B cell (primary cell): Measurements from ENCODE around the gene MED31. TPM values are rescaled to one million over a fixed set of nuclear protein-coding genes. Genes with fewer than 3 reads are reported as not detected.

Experiments
- ATAC-seq: fragments of 200-7000 bp; cut with Tn5 transposase; one replicate; pipeline ENCODE4 v1.10.0; 2021; ENCODE audit warnings: low read depth, mild to moderate bottlenecking, moderate number of reproducible peaks, moderate library complexity
- CTCF ChIA-PET: fragments of 350-600 bp; sonication (Branson Sonifier 250); formaldehyde crosslinking; loops from one replicate; lab custom pipeline; 2021; ENCODE audit warnings: antibody characterized with exemption, inconsistent platforms; lab: Charles Lee
- POLR2A ChIA-PET: fragments of 350-600 bp; sonication (Branson Sonifier 250); formaldehyde crosslinking; loops from one replicate; lab custom pipeline; 2021; ENCODE audit warnings: antibody characterized with exemption; lab: Charles Lee
- DNase-seq: peaks from one replicate; pipeline ENCODE4 v3.0.0; 2013
- H2AFZ ChIP-seq: 2 replicates; pipeline ENCODE4 v1.6.1; 2012; ENCODE audit warnings: mild to moderate bottlenecking, low read depth, low read length; ENCODE audit not compliant: insufficient read depth, poor library complexity, severe bottlenecking
- H3K27ac ChIP-seq, 2 donors: 1 replicate in 1 of 2; 2 replicates in 1 of 2; pipeline ENCODE4 v1.5.1; 2012 to 2013; ENCODE audit warnings: low read length in 2 of 2, mild to moderate bottlenecking in 2 of 2, moderate library complexity in 1 of 2
- H3K27me3 ChIP-seq, 4 experiments: fragments of 200-600 bp in 1 of 4; sonication (generic) in 1 of 4; replicated peaks in 1 of 4; 1 replicate in 2 of 4; 2 replicates in 2 of 4; pipeline versions ENCODE4 v1.6.1 to v1.7.0; 2013 to 2016; ENCODE audit warnings: low read length in 3 of 4, mild to moderate bottlenecking in 2 of 4, mixed read lengths in 1 of 4, moderate library complexity in 1 of 4; ENCODE audit not compliant: insufficient read depth in 4 of 4, control insufficient read depth in 3 of 4; ENCODE audit errors: control extremely low read depth in 1 of 4
- H3K36me3 ChIP-seq, 2 experiments: replicated peaks in 1 of 2; 1 replicate in 1 of 2; 2 replicates in 1 of 2; pipeline versions ENCODE4 v1.6.1 to v1.7.1; 2013; ENCODE audit warnings: low read length in 1 of 2; ENCODE audit not compliant: insufficient read depth in 2 of 2, control insufficient read depth in 1 of 2; ENCODE audit errors: control extremely low read depth in 1 of 2, extremely low read depth in 1 of 2
- H3K4me1 ChIP-seq, 2 donors: fragments of 200-600 bp in 1 of 2; sonication (generic) in 1 of 2; 1 replicate in 1 of 2; 2 replicates in 1 of 2; pipeline versions ENCODE4 v1.5.1 to v1.6.1; 2013 to 2017; ENCODE audit warnings: low read length in 2 of 2; ENCODE audit not compliant: control insufficient read depth in 2 of 2, insufficient read depth in 2 of 2
- H3K4me2 ChIP-seq: replicated peaks from 2 replicates; pipeline ENCODE3; 2012; ENCODE audit warnings: mild to moderate bottlenecking, low read depth, low read length; ENCODE audit not compliant: poor library complexity, severe bottlenecking
- H3K4me3 ChIP-seq, 5 experiments: fragments of 200-600 bp in 1 of 5; sonication (generic) in 1 of 5; 1 replicate in 3 of 5; 2 replicates in 2 of 5; pipeline versions ENCODE4 v1.5.1 to v1.7.0; 2011 to 2016; ENCODE audit warnings: low read length in 4 of 5, mild to moderate bottlenecking in 4 of 5, low read depth in 2 of 5, control low read depth in 1 of 5, moderate library complexity in 1 of 5; ENCODE audit not compliant: insufficient read depth in 1 of 5; ENCODE audit errors: control extremely low read depth in 1 of 5, extremely low read depth in 1 of 5
- H3K79me2 ChIP-seq: fragments of 200-600 bp; sonication (generic); one replicate; pipeline ENCODE4 v1.6.0; 2016; ENCODE audit warnings: low read length; ENCODE audit not compliant: control insufficient read depth, insufficient read depth
- H3K9ac ChIP-seq: fragments of 200-600 bp; sonication (generic); 2 replicates; pipeline ENCODE4 v1.6.1; 2017; ENCODE audit warnings: mild to moderate bottlenecking, low read length, moderate library complexity
- H3K9me3 ChIP-seq, 3 donors: one replicate each; pipeline versions ENCODE4 v1.6.1 to v1.7.1; 2013; ENCODE audit warnings: low read length in 2 of 3; ENCODE audit not compliant: control insufficient read depth in 2 of 3, insufficient read depth in 1 of 3; ENCODE audit errors: control extremely low read depth in 1 of 3
- H4K20me1 ChIP-seq: 2 replicates; pipeline ENCODE4 v1.6.0; 2012; ENCODE audit warnings: mild to moderate bottlenecking, low read length; ENCODE audit not compliant: insufficient read depth, control insufficient read depth, poor library complexity, severe bottlenecking
- H3K27ac Mint-ChIP-seq: one replicate; pipeline ENCODE4 v1.8.0; 2021; ENCODE audit warnings: mixed read lengths
- H3K27me3 Mint-ChIP-seq: one replicate; pipeline ENCODE4 v1.8.0; 2021; ENCODE audit warnings: mixed read lengths
- H3K4me1 Mint-ChIP-seq: one replicate; pipeline ENCODE4 v1.8.0; 2021; ENCODE audit warnings: mixed read lengths
- H3K4me3 Mint-ChIP-seq: one replicate; pipeline ENCODE4 v1.8.0; 2021; ENCODE audit warnings: mixed read lengths
- H3K9me3 Mint-ChIP-seq: one replicate; pipeline ENCODE4 v1.8.0; 2022; ENCODE audit warnings: mixed read lengths; ENCODE audit not compliant: insufficient read depth
- CTCF ChIP-seq: fragments of 200-600 bp; IDR thresholded peaks from one replicate; pipeline ENCODE4 v1.8.0; 2022; ENCODE audit warnings: antibody characterized with exemption, mild to moderate bottlenecking
- EZH2 ChIP-seq: IDR thresholded peaks from 2 replicates; pipeline ENCODE4 v1.6.1; 2012; ENCODE audit warnings: borderline replicate concordance, low read depth, mild to moderate bottlenecking, moderate library complexity, low read length; ENCODE audit not compliant: insufficient read depth, poor library complexity, severe bottlenecking
- WGBS: methylation state at CpG from one replicate; pipeline ENCODE4 v1.1.5; 2013; ENCODE audit warnings: missing lambda C conversion rate; ENCODE audit not compliant: insufficient coverage; 5-methylcytosine and 5-hydroxymethylcytosine counted together
- intact Hi-C: fragments of 100-400 bp; cut with micrococcal nuclease; formaldehyde crosslinking; loops from one replicate; pipeline ENCODE4 v1.10.0; 2022
- polyA plus RNA-seq: library from polyadenylated mRNA; depleted of rRNA; stranded (reverse); fragments of >200 nt; gene quantifications from 2 replicates; pipeline ENCODE4 v1.2.3, GENCODE V29; 2012
- total RNA-seq, 2 donors: library from RNA; stranded (reverse); fragments of 120-200 nt in 1 of 2; gene quantifications; 1 replicate in 1 of 2; 2 replicates in 1 of 2; pipeline versions ENCODE4 v1.2.3 to v1.2.4, GENCODE V29; 2013 to 2022

Gene MED31
- total and polyA plus RNA-seq, 2 donors (not counting 1 experiment from before 2014, with no cell fraction given) = 9.2 to 25.5 TPM

- Histone ChIP-seq H3K27ac (peak overlapping the region in 1 of 2 donors; percentile 12), H3K4me3 (no peak overlapping the region), H3K79me2 (peaks cover 68% of the 10 kb centered on the region), H3K4me1 (peaks cover 22 to 23% of the 10 kb centered on the region in 2 donors), H3K9ac (no peak overlapping the region), H3K36me3 (peaks cover 1 to 47% of the 10 kb centered on the region in 2 experiments), H3K27me3 (no peaks in the 10 kb centered on the region), H3K4me2 (no peak overlapping the region), H4K20me1 (peaks cover 18% of the 10 kb centered on the region), H2AFZ (no peak overlapping the region), H3K9me3 (no peaks in the 10 kb centered on the region)
- 100% methylated on average over 3 of the region's 5 CpGs for WGBS
- H3K9me3 Mint-ChIP-seq = no peaks in the 10 kb centered on the region
- ChIA-PET CTCF (no interaction called here), POLR2A (interaction anchor here (0.6 kb wide), 1 partner anchor 200 kb away, joined by 7 read pairs; no protein-coding TSS in a partner anchor)
- H3K27me3 Mint-ChIP-seq = no peaks in the 10 kb centered on the region
- no peak for ATAC-seq
- no peak overlapping the region for H3K27ac Mint-ChIP-seq
- intact Hi-C loops = no loop called here
- DNase-seq = no peak
- TF ChIP-seq CTCF = no peak
- no peak for TF ChIP-seq EZH2
- H3K4me1 Mint-ChIP-seq = peaks cover 49% of the 10 kb centered on the region
- H3K4me3 Mint-ChIP-seq = no peak overlapping the region
Observed at GRCh38 chr17:6643451-6644125, 7.8 kb downstream of the MED31 start.

GRCh38 chr17:6642592-6642991 is 8.8 kb downstream of the MED31 start:
- Mint-ChIP-seq H3K4me1 (peaks cover 47% of the 10 kb centered on the region), H3K9me3 (no peaks in the 10 kb centered on the region), H3K27ac (no peak overlapping the region), H3K4me3 (peak overlapping the region; percentile 67), H3K27me3 (no peaks in the 10 kb centered on the region)
- intact Hi-C loops = no loop called here
- H4K20me1 ChIP-seq = peaks cover 12% of the 10 kb centered on the region
- DNase-seq (no peak), ATAC-seq (no peak)
- no CpG with 5 or more reads among the region's 2 CpGs for WGBS
- ChIA-PET POLR2A (no interaction called here), CTCF (interaction anchor here (1.4 kb wide), 1 partner anchor 9 kb away, joined by 5 read pairs; the partner anchor contains the start of genes C17orf100 and MED31)
- no peak overlapping the region for H3K4me3 ChIP-seq
- H3K27ac ChIP-seq = peak overlapping the region in 1 of 2 donors; percentile 34
- no peak overlapping the region for H2AFZ ChIP-seq
- no peaks in the 10 kb centered on the region for H3K27me3 ChIP-seq
- peaks cover 65% of the 10 kb centered on the region for H3K79me2 ChIP-seq
- TF ChIP-seq EZH2 (no peak), CTCF (no peak)
- no peak overlapping the region for H3K4me2 ChIP-seq
- H3K9ac ChIP-seq = no peak overlapping the region
- peaks cover 22 to 30% of the 10 kb centered on the region in 2 donors for H3K4me1 ChIP-seq
- peaks cover 1 to 37% of the 10 kb centered on the region in 2 experiments for H3K36me3 ChIP-seq
- no peaks in the 10 kb centered on the region for H3K9me3 ChIP-seq
